ENCODE data around the gene DPAGT1.

The DPAGT1 gene

DNA sequence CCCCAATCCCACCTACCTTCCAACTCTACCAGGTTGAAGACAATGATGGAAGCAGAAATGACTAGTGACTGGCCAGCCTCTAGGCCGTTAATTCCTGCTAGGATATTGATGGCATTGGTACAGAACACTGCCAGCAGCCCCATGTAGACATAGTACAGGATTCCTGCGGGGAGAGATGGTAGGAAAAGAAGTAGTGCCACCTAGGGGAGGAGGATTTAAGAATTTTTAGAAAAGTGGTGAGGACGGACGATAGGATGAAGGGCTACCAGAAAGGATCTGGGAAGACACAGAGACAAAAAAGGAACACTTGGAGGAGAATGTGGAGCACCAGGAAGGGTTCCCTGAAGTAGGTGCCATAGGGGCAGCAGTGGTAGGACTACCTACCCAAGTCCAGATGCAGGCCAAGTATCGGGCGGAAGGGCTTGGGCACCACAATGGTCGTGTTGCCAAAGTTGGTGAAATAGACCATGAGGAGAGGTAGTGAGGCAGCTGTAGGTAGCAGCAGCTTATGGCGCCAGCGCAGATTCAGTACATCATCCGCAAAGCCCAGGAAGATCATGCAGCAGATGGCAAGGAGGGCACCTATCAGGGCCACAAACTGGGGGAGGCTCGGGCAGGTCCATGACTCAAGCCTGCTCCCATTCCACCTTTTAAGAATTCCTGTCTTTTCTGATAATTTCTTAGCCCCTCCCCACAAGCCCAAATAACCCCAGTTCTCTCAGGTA, 1.2 kb downstream of the DPAGT1 start:
- in situ Hi-C loops (cut with MboI; ENCODE audit: low pct_unique_long_range_greater_than_20kb, low sequenced_read_pairs), result no loop called here
- peak; percentile 67 for DNase-seq

GRCh38 chr11:119099711-119100110, 1.9 kb downstream of the DPAGT1 start:
- in situ Hi-C loops (cut with MboI; ENCODE audit: low pct_unique_long_range_greater_than_20kb, low sequenced_read_pairs), result no loop called here
- DNase-seq, result no peak

GRCh38 chr11:119095066-119095880, 6.4 kb downstream of the DPAGT1 start:
- peak; percentile 100 for DNase-seq
- in situ Hi-C loops (cut with MboI; ENCODE audit: low pct_unique_long_range_greater_than_20kb, low sequenced_read_pairs), result no loop called here

DNA sequence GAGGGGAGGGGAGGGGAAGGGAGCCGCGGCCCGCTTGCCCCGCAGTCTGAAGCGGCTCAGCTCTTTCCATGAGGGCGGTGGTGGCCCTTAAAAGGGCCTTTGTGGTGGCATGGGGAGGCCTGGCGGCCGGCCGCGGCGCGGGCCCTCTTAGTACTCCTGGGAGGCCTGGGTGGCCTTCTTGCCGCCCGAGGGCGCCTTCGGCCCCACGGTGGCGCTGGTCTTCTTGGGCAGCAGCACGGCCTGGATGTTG, 6.9 kb downstream of the DPAGT1 start:
- DNase-seq, result no peak
- in situ Hi-C loops (cut with MboI; ENCODE audit: low pct_unique_long_range_greater_than_20kb, low sequenced_read_pairs), result no loop called here

DNA sequence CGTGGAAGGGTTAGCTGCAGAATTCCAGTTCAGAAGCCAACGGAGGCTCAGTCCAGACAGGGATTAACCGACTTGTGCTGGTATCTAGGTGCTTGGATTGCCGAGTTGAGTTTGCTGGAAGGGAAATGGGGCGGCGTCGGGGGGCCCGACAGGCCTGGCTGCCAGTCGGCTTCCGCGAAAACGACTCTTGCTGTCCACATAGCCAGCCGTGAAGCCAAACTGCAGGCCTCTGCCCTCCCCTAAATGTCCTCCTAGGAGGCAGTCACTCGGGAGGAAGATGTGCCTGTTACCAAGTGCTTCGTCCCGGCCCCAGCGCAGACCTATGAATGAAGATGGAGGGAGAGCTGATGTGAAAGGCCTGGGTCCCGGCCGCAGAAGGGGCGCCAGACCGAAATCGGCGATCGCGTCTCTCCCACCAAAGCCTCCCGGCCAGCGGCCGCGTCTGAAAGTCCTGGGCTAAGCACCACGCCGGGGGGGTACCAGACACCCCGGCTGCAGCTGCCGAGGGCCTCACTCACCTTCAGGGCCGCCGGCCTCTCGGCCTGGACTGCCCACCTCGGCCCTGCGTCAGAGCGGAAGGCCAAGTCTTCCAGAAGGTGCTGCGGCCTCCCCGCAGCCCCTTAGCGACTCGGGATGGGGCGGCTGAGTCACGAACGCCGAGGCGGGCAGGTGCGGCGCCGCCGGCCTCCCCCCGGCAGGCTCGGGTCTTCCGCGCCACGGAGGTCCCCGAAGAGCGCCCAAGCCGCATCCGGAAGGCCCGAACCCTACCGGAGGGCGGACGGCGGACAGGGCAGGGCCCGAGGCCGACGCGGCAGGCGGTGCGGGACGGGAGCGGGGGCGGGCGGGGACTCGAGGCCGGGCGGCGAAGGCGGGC, 7.5 kb downstream of the DPAGT1 start:
- in situ Hi-C loops (cut with MboI; ENCODE audit: low pct_unique_long_range_greater_than_20kb, low sequenced_read_pairs), result no loop called here
- peak; percentile 40 for DNase-seq

DNA sequence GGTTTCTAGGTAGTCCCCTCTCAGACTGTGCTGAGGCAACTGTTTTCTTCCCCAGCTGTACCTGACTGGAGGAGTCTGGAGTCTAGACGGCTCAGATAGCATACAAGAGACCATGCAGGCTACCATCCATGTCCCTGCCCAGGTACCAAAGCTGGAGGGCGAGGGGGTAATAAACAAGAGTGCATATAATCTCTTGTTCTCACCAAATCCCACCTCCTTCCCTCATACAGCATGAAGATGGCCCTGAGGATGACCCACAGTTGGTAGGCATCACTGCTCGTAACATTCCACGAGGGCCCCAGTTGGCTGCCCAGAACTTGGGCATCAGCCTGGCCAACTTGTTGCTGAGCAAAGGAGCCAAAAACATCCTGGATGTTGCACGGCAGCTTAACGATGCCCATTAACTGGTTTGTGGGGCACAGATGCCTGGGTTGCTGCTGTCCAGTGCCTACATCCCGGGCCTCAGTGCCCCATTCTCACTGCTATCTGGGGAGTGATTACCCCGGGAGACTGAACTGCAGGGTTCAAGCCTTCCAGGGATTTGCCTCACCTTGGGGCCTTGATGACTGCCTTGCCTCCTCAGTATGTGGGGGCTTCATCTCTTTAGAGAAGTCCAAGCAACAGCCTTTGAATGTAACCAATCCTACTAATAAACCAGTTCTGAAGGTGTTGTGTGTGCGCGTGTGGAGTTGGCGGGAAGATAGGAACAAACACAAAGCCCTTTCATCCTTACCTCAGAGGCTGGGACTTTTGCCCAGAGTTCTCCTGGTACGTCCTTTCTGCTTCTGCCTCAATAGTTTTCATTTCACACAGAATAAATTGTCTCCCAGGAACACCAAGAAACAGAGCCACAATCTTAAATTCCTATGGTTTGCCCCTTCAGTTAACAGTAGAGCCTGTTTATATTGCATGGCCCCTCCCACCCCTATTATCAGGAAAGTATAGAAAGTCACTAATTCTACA, 8.5 kb downstream of the DPAGT1 start:
- in situ Hi-C loops (cut with MboI; ENCODE audit: low pct_unique_long_range_greater_than_20kb, low sequenced_read_pairs), result no loop called here
- no peak for DNase-seq

- DNase-seq, result peak; percentile 53
- in situ Hi-C loops (cut with MboI; ENCODE audit: low pct_unique_long_range_greater_than_20kb, low sequenced_read_pairs), result no loop called here
Observed at GRCh38 chr11:119091966-119092879, 9.4 kb downstream of the DPAGT1 start.

GRCh38 chr11:119091178-119091577, 10.5 kb downstream of the DPAGT1 start:
- DNase-seq, result no peak
- in situ Hi-C loops (cut with MboI; ENCODE audit: low pct_unique_long_range_greater_than_20kb, low sequenced_read_pairs), result no loop called here

- in situ Hi-C loops (cut with MboI; ENCODE audit: low pct_unique_long_range_greater_than_20kb, low sequenced_read_pairs), result no loop called here
- no peak for DNase-seq
Observed at GRCh38 chr11:119089319-119089718, 12.3 kb downstream of the DPAGT1 start.

- in situ Hi-C loops (cut with MboI; ENCODE audit: low pct_unique_long_range_greater_than_20kb, low sequenced_read_pairs), result no loop called here
- no peak for DNase-seq
Observed at GRCh38 chr11:119088406-119088805, 13.2 kb downstream of the DPAGT1 start.

- DNase-seq, result peak; percentile 71
- in situ Hi-C loops (cut with MboI; ENCODE audit: low pct_unique_long_range_greater_than_20kb, low sequenced_read_pairs), result no loop called here
Observed at GRCh38 chr11:119087747-119088241, 13.9 kb downstream of the DPAGT1 start.

DNA sequence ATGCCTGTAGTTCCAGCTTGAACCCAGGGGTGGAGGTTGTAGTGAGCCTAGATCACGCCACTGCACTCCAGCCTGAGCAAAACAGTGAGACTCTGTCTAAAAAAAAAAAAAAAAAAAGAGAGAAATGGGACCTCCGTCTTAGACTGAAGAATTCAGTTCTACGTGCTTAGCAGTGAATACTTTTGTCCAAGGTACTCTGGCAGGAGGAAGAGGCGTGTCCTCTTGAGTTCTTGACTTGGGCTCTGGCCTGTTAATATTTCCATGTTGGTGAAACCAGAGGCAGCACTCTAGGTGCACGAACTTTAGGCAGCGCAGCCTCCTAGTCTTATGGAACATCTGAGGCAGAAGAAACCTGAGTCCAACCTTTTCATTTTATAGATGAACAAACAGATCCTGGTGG, 14.5 kb downstream of the DPAGT1 start:
- DNase-seq, result no peak
- in situ Hi-C loops (cut with MboI; ENCODE audit: low pct_unique_long_range_greater_than_20kb, low sequenced_read_pairs), result no loop called here

GRCh38 chr11:119085437-119085847, 16.2 kb downstream of the DPAGT1 start:
- in situ Hi-C loops (cut with MboI; ENCODE audit: low pct_unique_long_range_greater_than_20kb, low sequenced_read_pairs), result no loop called here
- no peak for DNase-seq

GRCh38 chr11:119084663-119085436, 16.8 kb downstream of the DPAGT1 start, which contains the start of gene HMBS:
TSS of gene HMBS (plus strand) at chr11:119084881. CDS start at chr11:119085034, 153 bp downstream.
- in situ Hi-C loops (cut with MboI; ENCODE audit: low pct_unique_long_range_greater_than_20kb, low sequenced_read_pairs), result no loop called here
- peak; percentile 99 for DNase-seq

DNA sequence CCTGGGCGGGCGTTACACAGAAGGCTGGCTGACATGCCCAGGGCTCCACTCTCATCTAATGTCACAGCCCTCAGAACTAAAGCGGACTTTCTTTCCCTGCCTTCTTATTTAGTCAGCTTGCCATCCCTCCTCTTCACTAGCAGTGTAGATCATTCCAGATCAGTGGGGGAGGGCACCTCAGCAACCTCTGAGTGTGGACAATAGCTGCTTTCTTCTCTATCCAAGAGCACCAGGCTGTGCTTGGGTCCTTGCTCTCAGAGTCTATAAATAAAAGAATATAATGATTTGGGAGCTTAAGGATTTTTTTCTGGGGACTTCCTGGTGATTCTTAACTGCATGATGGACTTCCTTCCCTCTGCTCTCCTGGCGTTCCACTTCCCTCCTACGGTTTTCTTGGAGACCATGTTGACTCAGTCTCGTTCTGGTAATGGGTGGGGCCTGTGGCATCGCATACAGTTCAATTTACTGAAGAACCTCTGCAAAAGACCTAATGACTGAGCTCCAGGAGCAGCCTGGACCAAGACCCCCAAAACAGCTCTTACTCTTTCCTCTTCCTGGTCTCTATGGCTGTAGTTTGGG, 19.9 kb downstream of the DPAGT1 start:
- DNase-seq, result no peak
- in situ Hi-C loops (cut with MboI; ENCODE audit: low pct_unique_long_range_greater_than_20kb, low sequenced_read_pairs), result no loop called here

DNA sequence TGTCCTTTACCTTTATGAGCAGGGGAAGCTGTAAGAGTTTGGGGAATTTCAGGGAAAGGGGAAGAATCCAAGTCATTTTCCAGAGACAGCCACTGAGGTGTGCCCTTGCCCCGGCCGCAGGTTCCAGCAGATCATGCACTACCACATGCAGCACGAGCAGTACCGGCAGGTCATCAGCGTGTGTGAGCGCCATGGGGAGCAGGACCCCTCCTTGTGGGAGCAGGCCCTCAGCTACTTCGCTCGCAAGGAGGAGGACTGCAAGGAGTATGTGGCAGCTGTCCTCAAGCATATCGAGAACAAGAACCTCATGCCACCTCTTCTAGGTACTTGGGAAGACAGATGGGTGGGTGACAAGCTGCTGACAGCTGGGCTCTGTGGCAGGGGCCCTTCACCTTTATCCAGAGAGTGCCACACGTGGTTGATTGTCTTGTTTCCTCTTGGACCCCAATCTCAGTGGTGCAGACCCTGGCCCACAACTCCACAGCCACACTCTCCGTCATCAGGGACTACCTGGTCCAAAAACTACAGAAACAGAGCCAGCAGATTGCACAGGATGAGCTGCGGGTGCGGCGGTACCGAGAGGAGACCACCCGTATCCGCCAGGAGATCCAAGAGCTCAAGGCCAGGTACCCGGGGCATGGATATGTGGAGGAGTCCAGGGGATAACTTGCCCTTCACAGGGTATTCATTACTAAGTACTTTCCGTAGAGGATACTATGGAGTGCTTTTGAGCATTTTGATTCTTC, 22.8 kb downstream of the DPAGT1 start:
- no peak for DNase-seq
- in situ Hi-C loops (cut with MboI; ENCODE audit: low pct_unique_long_range_greater_than_20kb, low sequenced_read_pairs), result no loop called here

Measured in KBM-7 (cell line).